GM19035 (cell line): ENCODE measurements around the gene GNAL.
"Not testable (repeated sequence)": the region's sequence is repeated elsewhere in the genome, so short reads cannot be mapped to it uniquely, and the experiment has no call there.

Source experiments
- ATAC-seq: cut with Tn5 transposase; IDR thresholded peaks from one replicate; pipeline ENCODE4 v1.9.1; 2021; ENCODE audit not compliant: unreplicated experiment

GNAL gene

DNA sequence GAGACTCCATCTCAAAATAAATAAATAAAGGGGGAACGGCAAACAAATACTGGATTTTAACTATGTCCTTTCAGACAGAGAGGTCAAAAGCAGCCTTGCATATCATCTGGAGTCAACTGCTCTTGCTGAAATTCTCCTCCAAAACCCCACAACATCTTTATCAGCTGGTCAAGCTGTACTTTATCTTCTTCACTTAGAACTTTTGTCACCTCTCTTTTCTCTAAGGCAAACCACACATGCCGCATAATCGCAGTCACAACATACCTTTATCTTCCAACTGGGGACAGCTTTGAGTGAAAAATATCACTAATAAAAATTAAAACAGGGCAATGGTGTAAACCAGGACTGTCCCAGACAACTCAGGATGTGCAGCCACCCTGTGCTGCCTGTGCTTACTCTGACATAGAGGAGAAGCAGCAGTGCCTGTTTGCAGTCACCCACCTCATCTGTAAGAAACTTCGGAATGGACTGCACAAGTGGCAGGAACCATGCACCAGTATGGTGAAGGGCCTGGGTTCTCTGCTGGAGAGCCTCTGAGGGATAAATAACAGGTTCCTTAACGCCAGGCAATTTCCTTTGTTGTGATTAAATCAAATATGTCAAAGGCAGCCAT, 212.9 kb downstream of the GNAL start:
- ATAC-seq = no peak

DNA sequence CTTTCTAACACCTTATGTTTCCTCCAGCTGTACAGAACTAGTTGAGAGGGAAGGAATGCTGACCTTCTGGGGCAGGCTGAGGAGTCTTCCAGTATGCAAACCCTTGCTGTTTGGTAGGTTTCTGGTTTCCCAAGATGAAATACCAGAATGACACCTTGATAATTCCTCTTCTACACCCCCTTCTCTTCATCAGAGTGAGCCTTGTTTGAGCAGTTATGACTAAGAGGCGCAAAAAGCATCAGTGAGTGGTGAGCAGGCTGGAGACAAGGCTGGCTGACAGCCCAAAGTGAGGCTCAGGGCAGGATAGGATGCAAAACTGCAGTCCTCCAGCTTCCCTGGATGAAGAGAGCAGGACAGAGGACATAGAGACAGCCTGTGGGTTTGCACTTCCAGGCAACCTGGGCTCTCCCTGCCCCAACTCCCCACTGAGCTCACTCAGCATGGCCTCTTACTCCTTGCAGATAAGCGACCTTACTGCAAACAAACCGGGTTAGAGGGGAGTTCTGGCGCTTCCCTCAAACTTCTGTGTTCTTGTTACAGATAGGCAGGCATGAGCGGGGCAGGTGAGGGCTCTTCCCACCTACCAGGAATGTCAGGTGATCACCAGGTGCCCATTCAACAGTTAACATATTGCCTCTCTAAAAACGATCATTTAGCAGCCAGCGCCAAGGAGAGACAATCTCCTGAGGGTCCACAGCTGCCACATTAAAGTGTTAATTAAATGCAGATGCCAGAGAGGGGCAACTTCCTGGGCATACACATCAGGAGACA, 213.6 kb downstream of the GNAL start:
- no peak for ATAC-seq

DNA sequence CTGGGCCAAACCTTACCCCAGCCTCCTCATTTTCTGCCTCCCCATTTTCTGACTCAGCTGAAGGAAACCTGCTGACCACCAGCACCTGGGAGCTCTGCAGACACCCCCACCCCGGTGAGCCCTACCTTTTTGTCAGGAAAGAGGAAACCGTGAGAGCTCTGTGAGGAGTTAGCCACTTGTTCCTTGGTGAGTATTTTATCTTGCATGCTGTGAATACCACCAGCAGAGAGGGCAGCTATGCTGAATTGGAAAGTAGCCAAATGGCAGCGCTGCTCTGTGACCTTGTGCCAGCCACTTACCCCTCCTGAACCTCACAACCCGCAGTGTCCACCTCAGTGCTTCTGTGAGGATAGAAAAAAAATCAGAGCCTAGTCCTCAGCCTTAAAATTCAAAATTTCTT, 216.5 kb downstream of the GNAL start:
- ATAC-seq = no peak

DNA sequence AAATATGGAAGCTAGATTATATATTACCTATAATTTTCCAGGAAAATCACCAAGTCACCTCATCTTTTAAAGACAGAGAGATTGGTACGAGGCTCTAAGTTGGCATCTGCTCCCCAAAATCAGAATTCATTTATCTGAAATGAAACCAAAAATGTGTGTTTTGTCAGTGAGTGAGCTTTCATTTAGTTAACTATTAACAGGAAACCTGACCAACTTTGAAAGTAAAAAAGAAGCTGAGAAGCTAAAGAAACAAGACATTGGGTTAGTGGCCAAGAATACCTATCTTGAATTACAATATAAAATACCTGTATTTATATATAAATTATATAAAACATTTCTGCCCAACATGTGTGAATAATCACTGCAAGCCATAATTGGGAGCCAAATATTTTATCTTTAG, 217.1 kb downstream of the GNAL start:
- ATAC-seq = no peak

DNA sequence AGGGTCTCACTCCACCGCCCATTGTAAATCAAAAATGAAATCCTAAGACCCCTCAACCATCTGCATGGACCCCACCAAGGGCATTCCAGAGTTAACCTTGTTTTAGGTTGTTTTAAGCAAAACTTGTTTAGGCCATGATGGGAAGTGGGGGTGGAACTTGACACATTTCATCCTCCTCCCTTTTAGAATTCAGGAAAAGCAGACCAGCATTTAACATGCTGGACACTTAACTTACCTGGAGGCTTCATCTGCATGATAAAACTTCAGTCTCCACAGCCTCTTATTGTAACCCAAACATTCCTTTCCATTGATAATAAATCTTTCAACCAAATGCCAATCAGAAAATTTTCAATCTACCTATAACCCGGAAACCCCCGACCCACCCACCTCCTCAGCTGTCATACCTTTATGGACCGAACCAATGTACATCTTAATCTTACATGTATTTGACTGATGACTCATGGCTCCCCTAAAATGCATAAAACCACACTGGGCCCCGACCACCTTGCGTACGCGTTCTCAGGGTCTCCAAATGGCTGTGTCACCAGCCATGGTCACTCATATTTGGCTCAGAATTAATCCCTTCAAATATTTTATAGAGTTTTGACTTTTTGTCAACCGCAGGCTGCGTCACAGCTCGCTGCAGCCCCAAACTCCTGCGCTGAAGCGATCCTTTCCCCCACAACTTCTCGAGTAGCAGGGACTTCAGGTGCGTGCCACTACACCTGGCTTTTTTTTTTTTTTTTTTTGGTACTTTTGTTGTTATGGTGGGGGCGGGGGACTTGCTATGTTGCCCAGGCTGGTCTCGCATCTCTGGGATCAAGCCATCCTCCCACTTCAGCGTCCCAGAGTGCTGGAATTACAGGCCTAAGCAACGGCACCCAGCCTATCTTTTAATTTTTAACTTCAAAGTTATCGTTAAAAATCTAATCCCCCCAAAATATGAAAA, 218.1 kb downstream of the GNAL start:
- no peak for ATAC-seq

DNA sequence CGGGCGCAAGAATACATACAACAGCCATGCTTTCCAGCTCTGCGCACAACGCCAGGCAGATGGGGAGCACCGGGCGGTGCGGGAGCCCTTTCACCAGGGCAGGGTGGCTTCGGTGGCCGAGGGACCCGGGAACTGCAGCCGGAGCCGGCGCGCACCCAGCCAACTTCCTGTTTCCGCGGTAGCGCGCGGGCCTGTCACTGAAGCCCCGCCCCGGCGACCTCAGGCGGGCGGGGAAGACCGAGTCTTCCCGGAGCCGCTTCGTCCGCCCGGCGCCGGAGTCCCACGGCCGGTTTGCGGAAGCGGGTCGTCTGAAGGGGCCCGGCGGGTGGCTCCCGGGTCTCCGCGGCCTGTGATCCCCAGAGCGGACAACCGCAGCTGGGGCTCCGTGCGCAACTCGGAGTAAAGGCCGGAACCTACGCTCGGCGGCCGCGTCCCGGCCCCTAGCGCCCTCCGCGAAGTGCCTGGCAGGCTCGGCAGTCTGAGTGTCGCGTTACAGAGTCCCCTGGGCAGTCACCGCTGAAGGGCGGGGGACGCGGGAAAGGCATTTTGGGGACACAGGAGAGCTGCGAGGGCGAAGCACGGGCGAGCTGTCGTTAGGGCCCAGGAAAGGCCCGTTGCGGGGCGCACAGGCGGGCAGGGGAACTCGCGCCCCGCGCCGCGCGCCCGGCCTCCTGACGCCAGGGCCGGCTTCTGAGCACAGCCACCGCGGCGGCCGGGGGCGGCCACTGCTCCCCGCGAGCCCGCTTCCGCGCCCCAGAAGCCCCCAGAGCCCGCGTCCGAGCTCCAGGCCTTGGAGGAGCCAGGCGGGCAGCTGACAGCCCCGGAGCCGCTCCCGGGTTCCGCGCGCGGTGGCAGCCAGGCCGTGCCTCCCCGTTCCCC, 219.4 kb downstream of the GNAL start, which contains the start of gene MPPE1:
MPPE1 (minus strand) TSS at position 136 of the 879 bp plus-strand sequence. CDS start 11,053 bp downstream, outside the sequence.
- ATAC-seq = peak; percentile 87

DNA sequence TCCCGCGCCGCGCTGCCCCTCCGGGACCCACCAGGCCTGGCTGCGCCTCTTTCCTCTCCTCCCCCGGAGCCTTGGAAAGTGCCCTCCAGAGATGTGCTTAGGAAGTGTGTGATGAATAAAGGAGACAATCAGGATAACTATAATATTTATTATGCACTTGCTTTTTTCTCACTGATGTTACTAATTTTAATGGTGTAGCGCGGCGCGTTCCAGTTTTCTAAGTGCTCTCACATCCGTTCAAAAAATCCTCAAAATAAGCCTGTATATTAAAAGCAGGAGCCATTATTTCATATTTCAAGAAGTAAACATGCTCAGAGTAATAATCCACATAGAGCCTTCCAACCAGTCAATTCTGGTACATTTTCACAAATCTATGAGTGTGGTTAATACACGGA, 220.0 kb downstream of the GNAL start:
- peak; percentile 5 for ATAC-seq

DNA sequence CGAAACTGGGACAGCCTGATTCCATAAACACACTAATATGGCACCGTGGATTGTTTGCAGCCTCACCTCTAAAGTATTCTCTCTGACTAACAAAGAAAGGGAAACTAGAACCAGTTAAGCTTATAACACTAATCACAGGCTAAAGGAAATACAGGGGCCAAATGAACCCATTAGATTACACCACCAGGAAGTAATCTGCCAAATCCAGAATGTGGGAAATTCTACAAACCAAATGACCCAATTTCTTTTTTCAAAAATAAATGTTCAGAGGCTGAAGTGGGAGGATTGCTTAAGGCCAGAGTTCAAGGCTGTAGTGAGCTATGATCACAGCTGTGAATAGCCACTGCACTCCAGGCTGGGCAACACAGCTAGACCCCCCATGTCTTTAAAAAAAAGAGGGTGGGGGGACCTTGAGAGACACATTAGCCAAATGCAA, 220.5 kb downstream of the GNAL start:
- no peak for ATAC-seq

DNA sequence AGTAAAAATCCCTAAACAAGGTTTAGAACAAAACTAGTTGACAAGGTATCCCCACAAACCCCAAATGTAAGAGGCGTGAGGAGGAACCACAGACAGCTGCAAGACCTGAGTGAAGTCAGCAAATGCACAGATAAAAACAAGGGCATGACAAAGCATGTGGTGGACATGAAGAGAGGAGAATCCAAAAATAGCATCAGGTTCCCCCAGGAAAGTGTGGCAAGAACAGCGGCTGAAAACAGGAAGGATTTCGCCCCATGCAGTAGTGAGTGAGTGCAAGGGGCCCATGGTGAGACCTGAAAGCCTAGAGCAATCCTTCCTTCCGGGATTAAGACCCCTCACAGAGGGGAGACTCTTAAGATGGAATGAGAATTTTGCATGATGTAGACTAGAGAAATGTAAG, 227.8 kb downstream of the GNAL start:
- ATAC-seq = not testable (repeated sequence)

DNA sequence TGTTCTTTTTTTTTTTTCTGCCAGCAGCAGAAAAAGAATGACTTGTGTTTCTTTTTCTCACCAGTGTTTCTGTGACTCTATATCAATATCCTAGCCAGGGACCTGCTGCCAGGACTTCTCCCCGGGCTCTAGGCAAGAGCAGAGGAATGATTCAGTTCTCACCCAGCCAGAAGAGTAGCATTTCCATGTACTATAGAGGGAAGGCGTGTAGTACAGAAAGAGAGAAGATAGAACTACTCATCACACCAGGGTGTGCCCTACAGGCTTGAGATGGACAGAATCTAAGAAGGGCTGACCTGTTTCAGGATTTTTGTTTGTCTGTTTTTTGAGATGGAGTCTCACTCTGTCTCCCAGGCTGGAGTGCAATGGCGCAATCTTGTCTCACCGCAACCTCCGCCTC, 230.5 kb downstream of the GNAL start:
- ATAC-seq = not testable (repeated sequence)

DNA sequence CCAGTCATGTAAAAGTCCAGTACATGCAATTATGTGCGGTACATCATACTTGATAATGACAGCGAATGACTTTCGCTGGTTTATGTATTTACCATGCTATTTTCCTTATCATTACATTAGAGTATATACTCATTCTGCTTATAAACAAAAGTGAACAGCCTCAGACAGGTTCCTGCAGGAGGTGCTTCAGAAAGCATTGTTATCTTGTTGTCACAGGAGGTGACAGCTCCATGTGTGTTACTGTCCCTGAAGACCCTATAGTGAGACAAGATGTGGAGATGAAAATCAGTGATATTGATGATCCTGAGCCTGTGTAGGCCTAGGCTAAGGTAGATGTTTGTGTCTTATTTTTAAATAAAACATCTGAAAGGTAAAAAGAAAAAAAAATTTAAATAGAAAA, 234.4 kb downstream of the GNAL start:
- ATAC-seq = no peak

DNA sequence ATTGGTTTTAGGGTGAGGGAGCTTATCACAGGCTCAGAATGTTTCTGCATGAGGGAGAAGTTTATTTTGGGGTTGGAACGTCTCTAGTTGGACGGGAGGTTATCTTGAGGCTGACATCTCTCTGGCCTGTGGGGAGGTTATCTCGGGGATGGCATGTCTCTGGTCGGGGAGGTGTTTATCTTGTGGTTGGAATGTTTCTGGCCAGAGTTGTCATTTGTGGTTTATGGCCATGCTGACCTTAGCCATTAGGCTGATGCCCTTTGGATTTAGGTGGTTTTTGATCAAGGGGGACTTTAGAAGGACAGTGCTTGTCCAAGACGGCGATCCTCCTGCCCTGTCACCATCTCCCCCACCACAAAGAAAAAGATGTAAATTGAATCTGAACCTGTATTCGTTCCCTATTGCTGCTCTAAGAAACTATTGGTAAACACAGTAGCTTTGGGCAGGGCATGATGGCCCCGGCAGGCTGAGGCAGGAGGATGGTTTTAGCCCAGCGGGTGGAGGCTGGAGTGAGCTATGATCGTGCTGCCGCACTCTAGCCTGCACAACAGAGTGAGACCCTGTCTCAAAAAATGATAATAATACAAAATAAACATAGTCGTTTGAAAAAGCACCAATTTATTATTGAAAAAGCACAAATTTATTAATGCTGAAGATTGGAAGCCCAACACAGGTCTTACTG, 236.9 kb downstream of the GNAL start:
- ATAC-seq = no peak

DNA sequence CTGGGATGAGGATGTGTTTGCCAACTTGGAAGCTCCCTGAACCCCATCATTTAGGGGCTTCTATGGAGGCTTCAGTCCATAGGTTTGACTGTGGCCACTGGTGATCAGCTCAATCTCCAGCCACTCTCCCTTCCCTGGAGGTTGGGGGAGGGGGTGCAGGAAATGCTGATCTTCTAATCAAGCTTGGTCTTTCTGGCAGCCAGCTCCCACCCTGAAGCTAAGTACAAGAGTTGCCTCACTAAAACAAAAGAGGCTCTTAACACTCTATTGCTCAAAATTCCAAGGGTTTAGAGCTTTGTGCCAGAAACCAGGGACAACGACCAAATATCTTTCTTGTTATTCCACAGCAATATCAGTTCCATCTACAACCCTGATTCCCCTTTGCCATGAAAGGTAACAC, 238.4 kb downstream of the GNAL start:
- ATAC-seq = no peak

DNA sequence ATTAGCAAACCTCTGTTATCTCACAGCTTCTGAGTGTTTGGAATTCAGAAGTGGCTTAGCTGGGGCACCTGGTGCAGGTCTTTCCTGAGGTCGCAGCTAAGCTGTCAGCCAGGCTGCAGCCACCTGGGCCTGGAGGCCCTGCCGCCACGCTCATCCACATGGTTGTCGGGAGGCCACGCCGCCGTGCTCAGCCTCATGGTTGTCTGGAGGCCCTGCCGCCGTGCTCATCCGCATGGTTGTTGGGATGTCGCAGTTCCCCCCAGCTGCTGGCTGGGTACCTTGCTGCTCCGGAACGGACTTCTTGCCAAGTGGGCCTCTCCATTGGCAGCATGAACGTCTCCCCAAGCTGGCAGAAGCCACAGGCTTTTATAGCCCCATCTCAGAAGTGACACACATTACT, 243.3 kb downstream of the GNAL start:
- ATAC-seq = no peak
